Endothelial cell of umbilical vein (primary cell): Measurements from ENCODE around the gene MYO9B. TPM values are rescaled to one million over a fixed set of nuclear protein-coding genes. Genes with fewer than 3 reads are reported as not detected.

ENCODE experiments used
- BruUV-seq: library from RNA; stranded (reverse); fragments of 400-500 nt; replicated peaks from 2 replicates; lab custom pipeline; 2021; lab: Mats Ljungman, UMichigan
- CTCF ChIA-PET: fragments of 300-600, 350-600 bp; sonication (Branson Sonifier 250); formaldehyde crosslinking; loops from one replicate; lab custom pipeline; 2021; ENCODE audit warnings: antibody characterized with exemption, inconsistent platforms; lab: Charles Lee
- POLR2A ChIA-PET: fragments of 300-600, 350-600 bp; sonication (Branson Sonifier 250); formaldehyde crosslinking; loops from one replicate; lab custom pipeline; 2021; ENCODE audit warnings: antibody characterized with exemption, inconsistent platforms; lab: Charles Lee
- DNase-seq: peaks from one replicate; pipeline ENCODE4 v3.0.0-alpha.2; 2011; ENCODE audit warnings: low read depth, low spot score
- FAIRE-seq: peaks from 2 replicates; lab custom pipeline; 2011; peaks lifted over from hg19 to GRCh38; lab: Jason Lieb, UNC
- H2AFZ ChIP-seq: 2 replicates; pipeline ENCODE4 v1.6.0; 2012; ENCODE audit warnings: low read depth, low read length, control low read depth, inconsistent platforms
- H3K27ac ChIP-seq: 2 replicates; pipeline ENCODE4 v1.5.1; 2011; ENCODE audit warnings: low read depth, mild to moderate bottlenecking, control low read depth, low read length, moderate library complexity; ENCODE audit not compliant: insufficient read depth
- H3K27me3 ChIP-seq, 2 experiments: 2 replicates each; pipeline versions ENCODE4 v1.6.0 to v1.6.1; 2011; ENCODE audit warnings: low read length in 2 of 2, mixed read lengths in 1 of 2; ENCODE audit not compliant: control insufficient read depth in 2 of 2, insufficient read depth in 2 of 2
- H3K36me3 ChIP-seq, 2 experiments: 2 replicates in 1 of 2; 3 replicates in 1 of 2; pipeline ENCODE4 v1.5.1; 2011; ENCODE audit warnings: low read length in 2 of 2, mild to moderate bottlenecking in 1 of 2, moderate library complexity in 1 of 2; ENCODE audit not compliant: control insufficient read depth in 2 of 2, insufficient read depth in 2 of 2; ENCODE audit errors: extremely low read depth in 1 of 2
- H3K4me1 ChIP-seq: 3 replicates; pipeline ENCODE4 v1.5.1; 2011; ENCODE audit warnings: mild to moderate bottlenecking, low read length; ENCODE audit not compliant: control insufficient read depth, insufficient read depth; ENCODE audit errors: extremely low read depth
- H3K4me2 ChIP-seq: 2 replicates; pipeline ENCODE4 v1.6.1; 2011; ENCODE audit warnings: low read length, control low read depth, mixed read lengths; ENCODE audit not compliant: insufficient read depth
- H3K4me3 ChIP-seq, 3 experiments: fragments of 200-600 bp in 1 of 3; sonication (generic), shearing (Covaris generic) in 1 of 3; replicated peaks in 1 of 3; 2 replicates each; pipeline ENCODE4 v1.5.1; 2011 to 2016; ENCODE audit warnings: control low read depth in 3 of 3, low read length in 3 of 3, mild to moderate bottlenecking in 2 of 3, inconsistent platforms in 1 of 3, low read depth in 1 of 3, moderate library complexity in 1 of 3; ENCODE audit not compliant: insufficient read depth in 1 of 3
- H3K79me2 ChIP-seq: 2 replicates; pipeline ENCODE4 v1.6.0; 2012; ENCODE audit warnings: low read length, inconsistent platforms; ENCODE audit not compliant: control insufficient read depth, insufficient read depth
- H3K9ac ChIP-seq: replicated peaks from 2 replicates; pipeline ENCODE3; 2011; ENCODE audit warnings: low read length, control low read depth; ENCODE audit not compliant: insufficient read depth; ENCODE audit errors: extremely low read depth
- H3K9me1 ChIP-seq: replicated peaks from 3 replicates; pipeline ENCODE4 v1.6.0; 2011; ENCODE audit warnings: mild to moderate bottlenecking, low read length; ENCODE audit not compliant: control insufficient read depth, insufficient read depth; ENCODE audit errors: extremely low read depth
- H3K9me3 ChIP-seq: replicated peaks from 2 replicates; pipeline ENCODE4 v1.5.1; 2012; ENCODE audit warnings: low read length, inconsistent platforms; ENCODE audit not compliant: control insufficient read depth, insufficient read depth
- H4K20me1 ChIP-seq: replicated peaks from 2 replicates; pipeline ENCODE3; 2011; ENCODE audit warnings: mild to moderate bottlenecking, low read length; ENCODE audit not compliant: control insufficient read depth, insufficient read depth; ENCODE audit errors: extremely low read depth
- EZH2 ChIP-seq: IDR thresholded peaks from 2 replicates; pipeline ENCODE4 v1.6.1; 2012; ENCODE audit warnings: borderline replicate concordance, low read depth, mild to moderate bottlenecking, moderate library complexity, low read length, inconsistent platforms; ENCODE audit not compliant: severe bottlenecking
- FOS ChIP-seq: IDR thresholded peaks from 2 replicates; pipeline ENCODE4 v1.6.1; 2011; ENCODE audit warnings: mild to moderate bottlenecking, low read length, moderate library complexity, borderline replicate concordance; ENCODE audit not compliant: insufficient read depth
- GATA2 ChIP-seq: IDR thresholded peaks from 2 replicates; pipeline ENCODE4 v1.7.0; 2011; ENCODE audit warnings: low read depth, mild to moderate bottlenecking, moderate library complexity, mixed read lengths, low read length; ENCODE audit not compliant: insufficient read length, insufficient read depth
- JUN ChIP-seq: IDR thresholded peaks from 2 replicates; pipeline ENCODE4 v1.6.1; 2011; ENCODE audit warnings: borderline replicate concordance, low read depth; ENCODE audit not compliant: insufficient read length, insufficient read depth
- MYC ChIP-seq: IDR thresholded peaks from one replicate; pipeline ENCODE4 v1.6.1; 2011; ENCODE audit warnings: mild to moderate bottlenecking, low read depth, low read length
- POLR2A ChIP-seq: IDR thresholded peaks from 2 replicates; pipeline ENCODE4 v1.6.1; 2012; ENCODE audit warnings: low read depth, mild to moderate bottlenecking, control low read depth, low read length
- POLR2AphosphoS5 ChIP-seq: IDR thresholded peaks from 2 replicates; pipeline ENCODE4 v1.6.1; 2012; ENCODE audit warnings: low read depth, mild to moderate bottlenecking, control low read depth, low read length, moderate library complexity; ENCODE audit not compliant: insufficient read depth
- dilution Hi-C: fragments of 300-500 bp; cut with MboI; formaldehyde crosslinking; loops from one replicate; pipeline ENCODE4 v1.15.0; 2019; ENCODE audit warnings: low sequenced_read_pairs; ENCODE audit not compliant: extremely low pct_ligation_motif_present
- intact Hi-C: fragments of 100-400 bp; cut with micrococcal nuclease; formaldehyde crosslinking; loops from one replicate; pipeline ENCODE4 v1.10.0; 2022
- polyA plus RNA-seq, 4 experiments: library from polyadenylated mRNA; depleted of rRNA in 3 of 4; stranded (reverse) in 3 of 4; unstranded in 1 of 4; fragments of >200 nt; gene quantifications; 2 replicates each; pipeline versions ENCODE4 v1.2.1 to v1.2.3, GENCODE V29; 2011 to 2012; ENCODE audit warnings: missing spikeins in 1 of 4
- total RNA-seq: library from RNA; stranded (reverse); gene quantifications from 2 replicates; pipeline ENCODE4 v1.2.3, GENCODE V29; 2021
- TF ChIP-seq, protein P1 (sequence below): IDR thresholded peaks from 2 replicates; pipeline ENCODE4 v1.6.1; 2011; ENCODE audit not compliant: insufficient read depth, insufficient read length
- TF ChIP-seq, protein P2 (sequence below), 2 donors: IDR thresholded peaks; 1 replicate in 1 of 2; 2 replicates in 1 of 2; pipeline ENCODE4 v1.5.1; 2011; ENCODE audit warnings: low read length in 2 of 2, mild to moderate bottlenecking in 2 of 2, moderate library complexity in 2 of 2, control low read depth in 1 of 2, inconsistent platforms in 1 of 2, low read depth in 1 of 2; ENCODE audit not compliant: insufficient read depth in 1 of 2; ENCODE audit errors: extremely low read depth in 1 of 2

MYO9B gene
- total and polyA plus RNA-seq, 2 donors (not counting 3 experiments of a cell fraction or from before 2014, with no cell fraction given), result 64.4 to 119 TPM

DNA sequence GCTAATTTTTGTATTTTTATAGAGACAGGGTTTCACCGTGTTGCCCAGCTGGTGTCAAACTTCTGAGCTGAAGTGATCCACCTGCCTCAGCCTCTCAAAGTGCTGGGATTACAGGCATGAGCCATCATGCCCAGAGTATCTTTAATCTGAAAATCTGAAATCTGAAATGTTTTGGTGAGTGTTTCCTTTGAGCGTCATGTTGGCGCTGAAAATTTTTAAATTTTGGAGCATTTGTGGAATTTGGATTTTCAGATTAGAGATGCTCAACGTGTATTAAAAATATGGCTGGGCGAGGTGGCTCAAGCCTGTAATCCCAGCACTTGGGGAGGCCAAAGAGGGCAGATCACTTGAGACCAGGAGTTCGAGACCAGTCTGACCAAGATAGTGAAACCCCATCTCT, 43.8 kb upstream of the MYO9B start:
- Histone ChIP-seq H3K9me3 (no peaks in the 10 kb centered on the region), H3K4me2 (no peak overlapping the region), H3K27me3 (peaks cover 6 to 7% of the 10 kb centered on the region in 2 experiments), H3K4me3 (no peak overlapping the region), H3K4me1 (no peaks in the 10 kb centered on the region), H4K20me1 (no peaks in the 10 kb centered on the region), H2AFZ (no peak overlapping the region), H3K36me3 (no peaks in the 10 kb centered on the region), H3K27ac (no peak overlapping the region), H3K9ac (no peak overlapping the region), H3K79me2 (no peaks in the 10 kb centered on the region), H3K9me1 (no peaks in the 10 kb centered on the region)
- no peak for FAIRE-seq
- intact Hi-C loops, result no loop called here
- POLR2A ChIA-PET, result no interaction called here
- TF ChIP-seq EZH2 (no peak), GATA2 (no peak), JUN (no peak), POLR2AphosphoS5 (no peak), FOS (no peak), MYC (no peak), POLR2A (no peak)
- TF ChIP-seq, protein P1, sequence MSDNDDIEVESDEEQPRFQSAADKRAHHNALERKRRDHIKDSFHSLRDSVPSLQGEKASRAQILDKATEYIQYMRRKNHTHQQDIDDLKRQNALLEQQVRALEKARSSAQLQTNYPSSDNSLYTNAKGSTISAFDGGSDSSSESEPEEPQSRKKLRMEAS, result no peak
- TF ChIP-seq, protein P2, sequence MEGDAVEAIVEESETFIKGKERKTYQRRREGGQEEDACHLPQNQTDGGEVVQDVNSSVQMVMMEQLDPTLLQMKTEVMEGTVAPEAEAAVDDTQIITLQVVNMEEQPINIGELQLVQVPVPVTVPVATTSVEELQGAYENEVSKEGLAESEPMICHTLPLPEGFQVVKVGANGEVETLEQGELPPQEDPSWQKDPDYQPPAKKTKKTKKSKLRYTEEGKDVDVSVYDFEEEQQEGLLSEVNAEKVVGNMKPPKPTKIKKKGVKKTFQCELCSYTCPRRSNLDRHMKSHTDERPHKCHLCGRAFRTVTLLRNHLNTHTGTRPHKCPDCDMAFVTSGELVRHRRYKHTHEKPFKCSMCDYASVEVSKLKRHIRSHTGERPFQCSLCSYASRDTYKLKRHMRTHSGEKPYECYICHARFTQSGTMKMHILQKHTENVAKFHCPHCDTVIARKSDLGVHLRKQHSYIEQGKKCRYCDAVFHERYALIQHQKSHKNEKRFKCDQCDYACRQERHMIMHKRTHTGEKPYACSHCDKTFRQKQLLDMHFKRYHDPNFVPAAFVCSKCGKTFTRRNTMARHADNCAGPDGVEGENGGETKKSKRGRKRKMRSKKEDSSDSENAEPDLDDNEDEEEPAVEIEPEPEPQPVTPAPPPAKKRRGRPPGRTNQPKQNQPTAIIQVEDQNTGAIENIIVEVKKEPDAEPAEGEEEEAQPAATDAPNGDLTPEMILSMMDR (IDR thresholded peaks at IDR 0.05; ENCODE audit: extremely low read depth in 1 of 2, insufficient read depth in 1 of 2, low read depth in 1 of 2, low read length in 2 of 2), result no peak
- DNase-seq, result no peak
- dilution Hi-C loops, result no loop called here
- CTCF ChIA-PET, result no interaction called here
- BruUV-seq, result no TSS peak
